Breast epithelium (tissue), 4 donors: ENCODE measurements around the gene MALRD1. TPM values are rescaled to one million over a fixed set of nuclear protein-coding genes. Genes with fewer than 3 reads are reported as not detected.

ENCODE experiments used
- DNase-seq, 2 donors: peaks; one replicate each; pipeline ENCODE4 v3.0.0-alpha.2; 2019; ENCODE audit warnings: low spot score in 2 of 2
- H3K27ac ChIP-seq, 2 donors: fragments of 200-600 bp; sonication (generic) in 1 of 2; one replicate each; pipeline ENCODE4 v1.5.1; 2016 to 2019; ENCODE audit warnings: mild to moderate bottlenecking in 1 of 2
- H3K27me3 ChIP-seq, 2 donors: fragments of 200-600 bp; sonication (generic) in 1 of 2; one replicate each; pipeline versions ENCODE4 v1.5.1 to v1.6.0; 2017 to 2019; ENCODE audit warnings: control low read depth in 1 of 2, mild to moderate bottlenecking in 1 of 2
- H3K36me3 ChIP-seq: fragments of 200-600 bp; one replicate; pipeline ENCODE4 v1.5.1; 2019
- H3K4me1 ChIP-seq, 2 donors: fragments of 200-600 bp; sonication (generic); one replicate each; pipeline ENCODE4 v1.5.1; 2016 to 2019; ENCODE audit warnings: control low read depth in 1 of 2
- H3K4me3 ChIP-seq, 3 donors: fragments of 200-600 bp; sonication (generic); 1 replicate in 2 of 3; 2 replicates in 1 of 3; pipeline ENCODE4 v1.5.1; 2016 to 2019; ENCODE audit warnings: mild to moderate bottlenecking in 3 of 3, moderate library complexity in 2 of 3
- H3K9me3 ChIP-seq, 2 donors: fragments of 200-600 bp; sonication (generic) in 1 of 2; one replicate each; pipeline ENCODE4 v1.5.1; 2016 to 2019; ENCODE audit warnings: control low read depth in 1 of 2
- POLR2A ChIP-seq: fragments of 450-650 bp; IDR thresholded peaks from one replicate; pipeline ENCODE4 v1.6.1; 2016; ENCODE audit warnings: antibody characterized with exemption, mild to moderate bottlenecking, moderate library complexity
- POLR2AphosphoS5 ChIP-seq, 3 donors: sonication (generic); formaldehyde crosslinking; IDR thresholded peaks; one replicate each; pipeline ENCODE4 v1.6.1; 2017; ENCODE audit warnings: antibody characterized with exemption in 3 of 3
- intact Hi-C: fragments of 100-400 bp; cut with DNase I; formaldehyde crosslinking; loops from one replicate; pipeline ENCODE4 v1.15.1; 2023; ENCODE audit warnings: low total_unique reads
- total RNA-seq, 3 donors: library from RNA; depleted of rRNA; stranded (reverse); fragments of >200 nt; gene quantifications; one replicate each; pipeline ENCODE4 v1.1.0, GENCODE V29; 2016
- TF ChIP-seq, protein P1 (sequence below), 3 donors: fragments of 450-650 bp; IDR thresholded peaks; one replicate each; pipeline ENCODE4 v1.5.1; 2016 to 2017; ENCODE audit warnings: antibody characterized with exemption in 3 of 3, mild to moderate bottlenecking in 3 of 3, moderate library complexity in 3 of 3

Gene MALRD1
- total RNA-seq, 3 donors from 2014 or later = 0.96 to 8.6 (median 2.6) TPM

- Histone ChIP-seq H3K36me3 (no peaks in the 10 kb centered on the region), H3K9me3 (no peaks in the 10 kb centered on the region), H3K27me3 (no peaks in the 10 kb centered on the region), H3K4me3 (no peak overlapping the region), H3K27ac (no peak overlapping the region), H3K4me1 (no peaks in the 10 kb centered on the region)
- TF ChIP-seq POLR2A (no peak), POLR2AphosphoS5 (IDR thresholded peaks at IDR 0.05) (no peak)
- TF ChIP-seq, protein P1, sequence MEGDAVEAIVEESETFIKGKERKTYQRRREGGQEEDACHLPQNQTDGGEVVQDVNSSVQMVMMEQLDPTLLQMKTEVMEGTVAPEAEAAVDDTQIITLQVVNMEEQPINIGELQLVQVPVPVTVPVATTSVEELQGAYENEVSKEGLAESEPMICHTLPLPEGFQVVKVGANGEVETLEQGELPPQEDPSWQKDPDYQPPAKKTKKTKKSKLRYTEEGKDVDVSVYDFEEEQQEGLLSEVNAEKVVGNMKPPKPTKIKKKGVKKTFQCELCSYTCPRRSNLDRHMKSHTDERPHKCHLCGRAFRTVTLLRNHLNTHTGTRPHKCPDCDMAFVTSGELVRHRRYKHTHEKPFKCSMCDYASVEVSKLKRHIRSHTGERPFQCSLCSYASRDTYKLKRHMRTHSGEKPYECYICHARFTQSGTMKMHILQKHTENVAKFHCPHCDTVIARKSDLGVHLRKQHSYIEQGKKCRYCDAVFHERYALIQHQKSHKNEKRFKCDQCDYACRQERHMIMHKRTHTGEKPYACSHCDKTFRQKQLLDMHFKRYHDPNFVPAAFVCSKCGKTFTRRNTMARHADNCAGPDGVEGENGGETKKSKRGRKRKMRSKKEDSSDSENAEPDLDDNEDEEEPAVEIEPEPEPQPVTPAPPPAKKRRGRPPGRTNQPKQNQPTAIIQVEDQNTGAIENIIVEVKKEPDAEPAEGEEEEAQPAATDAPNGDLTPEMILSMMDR (IDR thresholded peaks at IDR 0.05) = no peak
- no peak for DNase-seq
- intact Hi-C loops = no loop called here
Measured at GRCh38 chr10:19250546-19250945, 201.9 kb downstream of the MALRD1 start.

DNA sequence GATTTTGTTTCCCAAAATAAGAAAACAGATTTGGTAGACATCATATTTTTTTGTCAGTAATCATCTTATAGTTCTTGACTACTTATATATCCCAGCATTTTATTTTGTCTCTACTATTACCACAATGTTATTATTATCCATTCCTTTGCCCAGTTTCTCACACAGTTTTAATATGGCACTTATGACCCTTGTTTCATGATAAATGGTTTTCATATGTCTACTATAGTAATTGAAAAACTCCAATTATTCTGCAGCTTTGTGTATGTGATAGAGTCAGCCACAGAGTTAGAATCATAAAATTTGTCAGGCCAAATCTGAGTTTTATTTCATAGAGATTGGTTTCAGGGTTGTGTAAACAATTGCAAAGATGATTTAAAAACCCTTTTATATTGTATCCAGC lies 203.9 kb downstream of the MALRD1 start:
- Histone ChIP-seq H3K4me1 (no peaks in the 10 kb centered on the region), H3K27me3 (no peaks in the 10 kb centered on the region), H3K4me3 (no peak overlapping the region), H3K36me3 (no peaks in the 10 kb centered on the region), H3K9me3 (no peaks in the 10 kb centered on the region), H3K27ac (no peak overlapping the region)
- no peak for DNase-seq
- intact Hi-C loops = no loop called here
- TF ChIP-seq POLR2A = no peak
- TF ChIP-seq, protein P1 (IDR thresholded peaks at IDR 0.05) = no peak
- no peak for TF ChIP-seq POLR2AphosphoS5 (IDR thresholded peaks at IDR 0.05)

DNA sequence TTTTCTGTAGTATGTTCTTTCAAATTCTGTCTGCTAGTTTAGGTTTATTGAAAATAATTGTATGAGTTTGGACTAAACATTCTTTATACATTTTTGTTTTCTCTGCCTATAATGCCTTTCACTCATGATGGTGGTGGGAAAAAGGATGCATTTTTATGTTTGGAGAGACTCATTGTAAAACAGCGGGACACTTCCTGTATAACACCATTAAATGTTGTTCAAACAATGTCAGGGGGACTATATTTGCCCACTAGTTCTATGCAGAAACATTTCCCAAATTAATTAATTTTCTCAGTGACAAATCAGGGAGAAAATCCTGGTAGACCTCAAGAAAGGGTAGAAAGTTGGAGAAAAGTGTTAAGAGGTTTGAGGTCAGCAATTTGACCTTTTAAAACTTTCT lies 207.7 kb downstream of the MALRD1 start:
- no peak for TF ChIP-seq POLR2AphosphoS5 (IDR thresholded peaks at IDR 0.05)
- TF ChIP-seq, protein P1 (IDR thresholded peaks at IDR 0.05) = no peak
- TF ChIP-seq POLR2A = no peak
- H3K9me3 ChIP-seq = no peaks in the 10 kb centered on the region
- no peak for DNase-seq
- no peaks in the 10 kb centered on the region for H3K36me3 ChIP-seq
- intact Hi-C loops = no loop called here
- no peak overlapping the region for H3K4me3 ChIP-seq
- no peak overlapping the region for H3K27ac ChIP-seq
- H3K27me3 ChIP-seq = no peaks in the 10 kb centered on the region
- no peaks in the 10 kb centered on the region for H3K4me1 ChIP-seq

DNA sequence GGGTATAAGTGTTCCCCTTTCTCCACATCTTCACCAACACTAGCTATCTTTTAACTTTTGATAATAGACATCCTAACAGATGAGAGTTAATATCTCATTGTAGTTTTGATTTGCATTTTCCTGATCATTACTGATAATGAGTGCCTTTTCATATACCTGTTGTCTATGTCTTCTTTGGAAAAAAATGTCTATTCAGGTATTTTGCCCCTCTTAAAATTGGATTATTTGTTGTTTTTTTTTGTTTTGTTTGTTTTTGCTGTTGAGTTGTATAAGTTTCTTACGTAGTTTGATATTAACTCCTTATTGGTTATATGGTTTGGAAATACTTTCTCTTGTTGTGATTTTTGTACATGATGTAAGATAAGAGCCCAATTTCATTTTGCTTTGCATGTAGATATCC lies 214.7 kb downstream of the MALRD1 start:
- no peaks in the 10 kb centered on the region for H3K9me3 ChIP-seq
- H3K4me3 ChIP-seq = no peak overlapping the region
- H3K27me3 ChIP-seq = no peaks in the 10 kb centered on the region
- TF ChIP-seq, protein P1 (IDR thresholded peaks at IDR 0.05) = no peak
- TF ChIP-seq POLR2A (no peak), POLR2AphosphoS5 (IDR thresholded peaks at IDR 0.05) (no peak)
- intact Hi-C loops = no loop called here
- no peaks in the 10 kb centered on the region for H3K4me1 ChIP-seq
- no peak for DNase-seq
- no peak overlapping the region for H3K27ac ChIP-seq
- no peaks in the 10 kb centered on the region for H3K36me3 ChIP-seq

DNA sequence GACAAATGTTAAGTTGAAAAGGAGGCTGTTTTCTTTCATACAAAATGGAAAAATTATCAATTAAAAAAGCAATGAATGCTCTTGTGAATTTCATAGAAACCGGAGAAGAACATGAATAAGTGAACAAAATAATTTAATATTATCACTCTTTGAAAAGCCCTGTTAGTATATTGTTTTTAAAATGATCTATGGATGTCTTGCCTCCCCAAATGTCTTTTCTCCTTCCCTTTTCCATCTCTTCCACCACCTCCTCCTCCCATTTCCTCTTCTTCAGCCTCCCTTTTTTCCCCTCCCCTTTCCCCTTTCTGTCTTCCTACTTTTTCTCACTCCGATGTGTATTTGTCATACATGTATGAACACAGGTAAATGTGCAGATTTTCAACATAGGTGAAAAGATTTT lies 234.7 kb downstream of the MALRD1 start:
- no peak for DNase-seq
- intact Hi-C loops = no loop called here

More for the DNA sequence above, 234.7 kb downstream of the MALRD1 start:
- Histone ChIP-seq H3K27me3 (no peaks in the 10 kb centered on the region), H3K4me3 (no peak overlapping the region), H3K36me3 (no peaks in the 10 kb centered on the region), H3K27ac (no peak overlapping the region), H3K4me1 (no peaks in the 10 kb centered on the region), H3K9me3 (no peaks in the 10 kb centered on the region)
- TF ChIP-seq POLR2A (no peak), POLR2AphosphoS5 (IDR thresholded peaks at IDR 0.05) (no peak)
- TF ChIP-seq, protein P1 (IDR thresholded peaks at IDR 0.05) = no peak
